Ascending aorta (tissue), 2 donors: Measurements from ENCODE around the gene TSC22D2. TPM values are rescaled to one million over a fixed set of nuclear protein-coding genes. Genes with fewer than 3 reads are reported as not detected.

Source experiments
- DNase-seq, 2 donors: peaks; one replicate each; pipeline ENCODE4 v3.0.0-alpha.2; 2019; ENCODE audit warnings: low spot score in 2 of 2
- H3K27ac ChIP-seq, 2 donors: fragments of 200-600 bp; sonication (generic); one replicate each; pipeline ENCODE4 v1.5.1; 2016 to 2017; ENCODE audit warnings: mild to moderate bottlenecking in 1 of 2
- H3K27me3 ChIP-seq: fragments of 200-600 bp; sonication (generic); one replicate; pipeline ENCODE4 v1.5.1; 2017
- H3K36me3 ChIP-seq, 2 donors: fragments of 200-600 bp; sonication (generic); one replicate each; pipeline ENCODE4 v1.5.1; 2016
- H3K4me1 ChIP-seq, 2 donors: fragments of 200-600 bp; sonication (generic); one replicate each; pipeline ENCODE4 v1.5.1; 2016 to 2017; ENCODE audit warnings: mild to moderate bottlenecking in 1 of 2
- H3K4me3 ChIP-seq, 2 donors: fragments of 200-600 bp; sonication (generic); one replicate each; pipeline ENCODE4 v1.5.1; 2016 to 2017; ENCODE audit warnings: mild to moderate bottlenecking in 1 of 2
- H3K9me3 ChIP-seq, 2 donors: fragments of 200-600 bp; sonication (generic); one replicate each; pipeline ENCODE4 v1.5.1; 2016
- intact Hi-C: fragments of 100-400 bp; cut with DNase I; formaldehyde crosslinking; loops from one replicate; pipeline ENCODE4 v1.15.1; 2023
- total RNA-seq: library from RNA; depleted of rRNA; stranded (reverse); fragments of >200 nt; gene quantifications from one replicate; pipeline ENCODE4 v1.1.0, GENCODE V29; 2016
- TF ChIP-seq, protein P1 (sequence below), 3 experiments: fragments of 200-600 bp in 2 of 3; fragments of 450-650 bp in 1 of 3; sonication (generic) in 2 of 3; IDR thresholded peaks; one replicate each; pipeline ENCODE4 v1.5.1; 2016 to 2019; ENCODE audit warnings: antibody characterized with exemption in 3 of 3, mild to moderate bottlenecking in 1 of 3, moderate library complexity in 1 of 3

Gene TSC22D2
- total RNA-seq, 1 donor from 2014 or later, result 17.9 TPM

DNA sequence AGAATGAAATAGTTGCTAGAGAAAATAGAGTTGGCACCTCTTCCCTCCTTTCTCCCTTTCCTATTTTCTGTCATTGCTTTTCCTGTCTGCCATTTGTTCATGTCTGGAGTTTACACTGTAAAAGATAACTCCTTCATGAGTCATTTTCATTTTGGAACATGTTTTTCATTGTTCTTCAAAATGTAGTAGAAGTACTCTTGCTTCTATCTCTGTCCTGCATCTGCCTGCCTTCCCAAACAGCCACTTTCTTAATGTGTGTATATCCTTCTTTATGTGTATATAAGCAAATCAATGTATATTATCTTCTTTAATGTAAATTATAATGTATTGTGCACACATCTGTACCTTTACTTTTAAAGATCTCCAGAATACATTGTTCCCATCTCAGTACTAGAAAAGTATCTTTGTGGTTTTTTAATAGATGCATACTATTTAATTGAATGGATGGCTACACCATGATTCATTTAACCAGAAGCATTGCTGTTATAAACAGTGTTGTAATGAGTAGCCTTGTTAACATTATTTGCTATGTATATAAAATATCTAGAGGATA lies 41.1 kb downstream of the TSC22D2 start:
- no peak for DNase-seq
- H3K36me3 ChIP-seq, result no peaks in the 10 kb centered on the region
- peaks cover 0 to 23% of the 10 kb centered on the region in 2 donors for H3K4me1 ChIP-seq
- intact Hi-C loops, result loop anchor here (5.0 kb wide), 1 partner anchor 42 kb away; the partner anchor contains the start of gene TSC22D2
- TF ChIP-seq, protein P1, sequence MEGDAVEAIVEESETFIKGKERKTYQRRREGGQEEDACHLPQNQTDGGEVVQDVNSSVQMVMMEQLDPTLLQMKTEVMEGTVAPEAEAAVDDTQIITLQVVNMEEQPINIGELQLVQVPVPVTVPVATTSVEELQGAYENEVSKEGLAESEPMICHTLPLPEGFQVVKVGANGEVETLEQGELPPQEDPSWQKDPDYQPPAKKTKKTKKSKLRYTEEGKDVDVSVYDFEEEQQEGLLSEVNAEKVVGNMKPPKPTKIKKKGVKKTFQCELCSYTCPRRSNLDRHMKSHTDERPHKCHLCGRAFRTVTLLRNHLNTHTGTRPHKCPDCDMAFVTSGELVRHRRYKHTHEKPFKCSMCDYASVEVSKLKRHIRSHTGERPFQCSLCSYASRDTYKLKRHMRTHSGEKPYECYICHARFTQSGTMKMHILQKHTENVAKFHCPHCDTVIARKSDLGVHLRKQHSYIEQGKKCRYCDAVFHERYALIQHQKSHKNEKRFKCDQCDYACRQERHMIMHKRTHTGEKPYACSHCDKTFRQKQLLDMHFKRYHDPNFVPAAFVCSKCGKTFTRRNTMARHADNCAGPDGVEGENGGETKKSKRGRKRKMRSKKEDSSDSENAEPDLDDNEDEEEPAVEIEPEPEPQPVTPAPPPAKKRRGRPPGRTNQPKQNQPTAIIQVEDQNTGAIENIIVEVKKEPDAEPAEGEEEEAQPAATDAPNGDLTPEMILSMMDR (IDR thresholded peaks at IDR 0.05), result no peak
- no peaks in the 10 kb centered on the region for H3K9me3 ChIP-seq
- no peaks in the 10 kb centered on the region for H3K27me3 ChIP-seq
- H3K27ac ChIP-seq, result no peak overlapping the region
- no peak overlapping the region for H3K4me3 ChIP-seq

DNA sequence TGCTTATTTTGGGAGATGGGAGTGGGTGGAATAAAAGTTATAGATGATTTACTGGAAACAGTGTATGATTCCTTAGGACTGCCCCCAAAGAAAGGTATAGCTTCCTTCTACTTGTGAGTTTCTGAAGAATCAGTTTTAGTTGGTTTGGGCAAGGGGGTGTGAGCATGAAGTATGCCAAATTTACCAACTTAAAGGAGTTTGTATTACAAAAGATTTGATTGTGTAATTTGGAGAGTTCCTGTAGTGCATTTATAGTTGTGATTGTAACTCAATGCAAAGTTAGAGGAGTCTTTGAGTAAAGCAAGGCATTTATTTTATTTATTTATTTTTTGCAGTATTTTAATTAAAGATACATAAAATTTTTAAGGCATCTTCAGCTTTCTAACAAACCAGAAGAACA lies 42.8 kb downstream of the TSC22D2 start:
- no peak overlapping the region for H3K27ac ChIP-seq
- TF ChIP-seq, protein P1 (IDR thresholded peaks at IDR 0.05), result no peak
- peaks cover 0 to 27% of the 10 kb centered on the region in 2 donors for H3K4me1 ChIP-seq
- no peaks in the 10 kb centered on the region for H3K27me3 ChIP-seq
- intact Hi-C loops, result no loop called here
- DNase-seq, result no peak
- H3K4me3 ChIP-seq, result no peak overlapping the region
- H3K36me3 ChIP-seq, result no peaks in the 10 kb centered on the region
- H3K9me3 ChIP-seq, result no peaks in the 10 kb centered on the region

DNA sequence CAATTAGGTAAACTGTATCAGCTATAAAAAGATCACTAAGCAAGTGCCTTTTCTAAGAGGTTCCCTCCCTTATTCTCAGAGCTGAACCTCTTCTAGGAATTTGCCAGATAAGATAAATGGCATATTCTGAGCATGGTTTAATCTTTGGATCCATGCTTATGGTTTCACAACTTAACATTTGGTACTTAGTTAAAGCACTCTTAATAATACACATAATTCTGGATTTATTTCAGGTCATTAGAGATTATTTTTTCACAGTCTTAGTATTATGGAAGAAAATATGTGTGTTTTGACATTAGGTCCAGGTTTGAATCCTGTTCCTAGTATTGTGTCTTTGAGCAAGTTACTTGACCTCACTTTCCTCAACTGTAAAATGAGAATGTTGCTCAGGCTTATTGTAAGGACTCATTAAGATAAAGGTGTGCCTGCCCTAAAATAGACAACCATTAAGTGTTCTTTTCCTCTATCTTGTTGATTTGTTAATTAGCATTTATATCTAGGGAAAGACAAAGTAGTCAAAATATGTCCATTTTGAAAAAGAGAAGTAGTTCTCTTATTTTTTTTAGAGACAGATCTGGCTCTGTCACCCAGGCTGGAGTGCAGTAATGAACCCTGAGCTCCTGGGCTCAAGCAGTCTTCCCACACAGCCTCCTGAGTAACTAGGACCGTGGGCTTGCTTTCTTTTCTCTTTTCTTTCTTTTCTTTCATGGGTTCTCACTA lies 43.4 kb downstream of the TSC22D2 start:
- H3K4me3 ChIP-seq, result no peak overlapping the region
- H3K9me3 ChIP-seq, result no peaks in the 10 kb centered on the region
- no peaks in the 10 kb centered on the region for H3K27me3 ChIP-seq
- H3K4me1 ChIP-seq, result peaks cover 0 to 27% of the 10 kb centered on the region in 2 donors
- H3K36me3 ChIP-seq, result no peaks in the 10 kb centered on the region
- H3K27ac ChIP-seq, result peak overlapping the region in 1 of 2 donors; percentile 13
- TF ChIP-seq, protein P1 (IDR thresholded peaks at IDR 0.05), result no peak
- intact Hi-C loops, result no loop called here
- no peak for DNase-seq

DNA sequence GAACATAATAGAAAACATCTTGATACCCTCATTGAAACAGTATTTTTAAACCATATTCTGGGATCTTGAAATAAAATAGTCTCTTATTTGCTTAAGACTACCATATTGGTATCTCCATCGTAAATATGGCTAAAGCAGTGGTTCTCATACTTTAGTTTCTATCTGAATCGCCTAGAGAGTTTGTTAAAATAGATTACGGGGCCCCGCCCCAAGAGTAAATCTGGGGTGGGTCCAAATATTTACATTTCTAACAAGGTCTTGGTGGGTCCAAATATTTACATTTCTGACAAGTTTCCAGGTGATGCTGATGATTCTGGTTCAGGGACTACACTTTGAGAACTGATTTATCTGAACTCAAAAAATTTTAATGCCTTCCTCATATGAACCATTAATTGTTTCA lies 45.3 kb downstream of the TSC22D2 start:
- H3K9me3 ChIP-seq, result no peaks in the 10 kb centered on the region
- TF ChIP-seq, protein P1 (IDR thresholded peaks at IDR 0.05), result no peak
- H3K27ac ChIP-seq, result no peak overlapping the region
- peaks cover 0 to 21% of the 10 kb centered on the region in 2 donors for H3K4me1 ChIP-seq
- H3K36me3 ChIP-seq, result peaks cover under 1 to 6% of the 10 kb centered on the region in 2 donors
- no peak overlapping the region for H3K4me3 ChIP-seq
- no peaks in the 10 kb centered on the region for H3K27me3 ChIP-seq
- intact Hi-C loops, result no loop called here
- no peak for DNase-seq

DNA sequence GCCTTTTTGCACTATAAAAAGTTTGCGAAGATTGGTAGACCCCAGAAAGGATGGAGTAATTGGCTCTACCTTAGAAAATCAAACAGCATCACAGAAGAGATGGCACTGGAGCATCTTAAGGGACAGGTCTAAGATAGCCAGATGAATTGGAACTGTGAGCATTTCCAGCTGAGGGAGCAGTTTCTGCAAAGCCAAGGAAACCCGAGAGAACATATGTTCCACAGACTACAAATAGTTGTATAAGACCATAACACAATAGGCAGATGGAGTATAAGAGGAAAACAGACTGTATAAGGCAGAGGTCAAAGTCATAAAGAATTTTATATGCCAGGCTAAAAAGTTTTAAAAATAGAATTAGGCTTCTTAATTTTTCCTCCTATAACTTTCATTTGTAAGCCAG lies 46.0 kb downstream of the TSC22D2 start:
- Histone ChIP-seq H3K27ac (no peak overlapping the region), H3K36me3 (peaks cover 8 to 12% of the 10 kb centered on the region in 2 donors), H3K27me3 (no peaks in the 10 kb centered on the region), H3K4me3 (no peak overlapping the region), H3K9me3 (no peaks in the 10 kb centered on the region), H3K4me1 (peaks cover 0 to 18% of the 10 kb centered on the region in 2 donors)
- intact Hi-C loops, result no loop called here
- DNase-seq, result no peak
- TF ChIP-seq, protein P1 (IDR thresholded peaks at IDR 0.05), result no peak
